Loucy (cell line): ENCODE measurements around the gene PKM.

ENCODE experiments used
- CTCF ChIP-seq: fragments of 200-600 bp; sonication (generic); conservative IDR thresholded peaks from 2 replicates; pipeline ENCODE4 v1.5.1; 2014; ENCODE audit warnings: mild to moderate bottlenecking, antibody characterized with exemption, low read length
- EZH2phosphoT487 ChIP-seq: fragments of 200-600 bp; IDR thresholded peaks from 2 replicates; pipeline ENCODE4 v1.6.1; 2018; ENCODE audit warnings: antibody characterized with exemption, mild to moderate bottlenecking, moderate library complexity, borderline replicate concordance

GRCh38 chr15:72197041-72197459 lies 33.9 kb downstream of the PKM start:
- no peak for TF ChIP-seq CTCF
- TF ChIP-seq EZH2phosphoT487, result no peak
